OCI-LY3 (cell line): Measurements from ENCODE around the gene CA10.

Source experiments
- CTCF ChIP-seq: fragments of 200-600, 300-600 bp; sonication (generic); IDR thresholded peaks from 2 replicates; pipeline ENCODE4 v1.5.1; 2014; ENCODE audit warnings: antibody characterized with exemption, low read length, low read depth
- EZH2phosphoT487 ChIP-seq: fragments of 200-600 bp; shearing (Covaris generic); IDR thresholded peaks from 2 replicates; pipeline ENCODE4 v1.6.1; 2018; ENCODE audit warnings: antibody characterized with exemption, mixed run types, low read depth

GRCh38 chr17:51604299-51605020 lies 554.1 kb downstream of the CA10 start:
- no peak for TF ChIP-seq CTCF
- no peak for TF ChIP-seq EZH2phosphoT487
